ENCODE data around the gene BAIAP2. TPM values are rescaled to one million over a fixed set of nuclear protein-coding genes. Genes with fewer than 3 reads are reported as not detected.

The BAIAP2 gene
- total and polyA plus RNA-seq, 2 of the 13 experiments (the other 11 are each of a cell fraction or from before 2014, with no cell fraction given), result 22.5 to 24.0 TPM

DNA sequence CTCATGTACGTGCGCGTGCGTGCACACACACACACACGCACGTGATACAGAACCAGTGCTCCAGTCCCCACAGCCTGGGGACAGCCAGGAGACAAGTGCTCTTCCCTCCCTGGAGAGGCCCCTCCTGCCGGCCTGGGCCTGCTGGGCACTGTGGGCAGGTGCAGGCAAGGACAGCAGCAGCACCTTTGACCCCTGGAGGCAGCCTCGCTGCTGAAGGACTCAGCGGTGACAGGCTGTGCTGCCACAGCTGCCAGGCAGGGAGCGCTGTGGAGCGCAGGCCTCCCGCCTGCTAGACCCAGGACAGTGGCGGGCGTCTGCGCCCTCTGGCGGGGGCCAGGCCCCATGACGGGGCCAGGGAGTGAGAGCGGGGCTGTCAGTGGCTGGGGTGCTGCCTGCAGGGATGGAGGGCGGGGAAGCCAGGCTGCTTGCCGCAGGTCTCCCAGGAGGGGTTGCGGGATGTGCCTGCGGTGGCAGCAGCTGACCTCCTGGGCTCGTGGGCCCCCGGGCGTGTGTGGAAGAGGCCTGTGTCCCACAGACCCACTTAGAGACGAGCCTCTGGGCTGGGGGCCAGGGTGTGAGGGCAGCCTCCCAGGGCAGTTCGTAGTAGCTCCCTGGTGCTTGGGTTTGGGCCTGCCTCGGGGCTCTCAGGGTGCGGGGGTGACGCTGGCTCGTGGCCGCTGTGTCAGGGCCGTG lies 66.8 kb downstream of the BAIAP2 start (continued):
- 0 out of 2 replicates have a peak, but pooled peaks have one; percentile 51 for TF ChIP-seq ZNF232 (CRISPR knock-in tag; IDR thresholded peaks at IDR 0.05; ENCODE audit: borderline replicate concordance)
- peak; percentile 93 for TF ChIP-seq RELA (CRISPR knock-in tag; IDR thresholded peaks at IDR 0.05)
- TF ChIP-seq, protein P1, sequence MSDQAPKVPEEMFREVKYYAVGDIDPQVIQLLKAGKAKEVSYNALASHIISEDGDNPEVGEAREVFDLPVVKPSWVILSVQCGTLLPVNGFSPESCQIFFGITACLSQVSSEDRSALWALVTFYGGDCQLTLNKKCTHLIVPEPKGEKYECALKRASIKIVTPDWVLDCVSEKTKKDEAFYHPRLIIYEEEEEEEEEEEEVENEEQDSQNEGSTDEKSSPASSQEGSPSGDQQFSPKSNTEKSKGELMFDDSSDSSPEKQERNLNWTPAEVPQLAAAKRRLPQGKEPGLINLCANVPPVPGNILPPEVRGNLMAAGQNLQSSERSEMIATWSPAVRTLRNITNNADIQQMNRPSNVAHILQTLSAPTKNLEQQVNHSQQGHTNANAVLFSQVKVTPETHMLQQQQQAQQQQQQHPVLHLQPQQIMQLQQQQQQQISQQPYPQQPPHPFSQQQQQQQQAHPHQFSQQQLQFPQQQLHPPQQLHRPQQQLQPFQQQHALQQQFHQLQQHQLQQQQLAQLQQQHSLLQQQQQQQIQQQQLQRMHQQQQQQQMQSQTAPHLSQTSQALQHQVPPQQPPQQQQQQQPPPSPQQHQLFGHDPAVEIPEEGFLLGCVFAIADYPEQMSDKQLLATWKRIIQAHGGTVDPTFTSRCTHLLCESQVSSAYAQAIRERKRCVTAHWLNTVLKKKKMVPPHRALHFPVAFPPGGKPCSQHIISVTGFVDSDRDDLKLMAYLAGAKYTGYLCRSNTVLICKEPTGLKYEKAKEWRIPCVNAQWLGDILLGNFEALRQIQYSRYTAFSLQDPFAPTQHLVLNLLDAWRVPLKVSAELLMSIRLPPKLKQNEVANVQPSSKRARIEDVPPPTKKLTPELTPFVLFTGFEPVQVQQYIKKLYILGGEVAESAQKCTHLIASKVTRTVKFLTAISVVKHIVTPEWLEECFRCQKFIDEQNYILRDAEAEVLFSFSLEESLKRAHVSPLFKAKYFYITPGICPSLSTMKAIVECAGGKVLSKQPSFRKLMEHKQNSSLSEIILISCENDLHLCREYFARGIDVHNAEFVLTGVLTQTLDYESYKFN (CRISPR knock-in tag; conservative IDR thresholded peaks at IDR 0.05), result peak; percentile 88
- TF ChIP-seq CBX2 (IDR thresholded peaks at IDR 0.05; ENCODE audit: low read depth, low read length), result no peak
- TF ChIP-seq CBX2 (CRISPR knock-in tag; IDR thresholded peaks at IDR 0.05; ENCODE audit: low read depth), result no peak
- TF ChIP-seq, protein P2, sequence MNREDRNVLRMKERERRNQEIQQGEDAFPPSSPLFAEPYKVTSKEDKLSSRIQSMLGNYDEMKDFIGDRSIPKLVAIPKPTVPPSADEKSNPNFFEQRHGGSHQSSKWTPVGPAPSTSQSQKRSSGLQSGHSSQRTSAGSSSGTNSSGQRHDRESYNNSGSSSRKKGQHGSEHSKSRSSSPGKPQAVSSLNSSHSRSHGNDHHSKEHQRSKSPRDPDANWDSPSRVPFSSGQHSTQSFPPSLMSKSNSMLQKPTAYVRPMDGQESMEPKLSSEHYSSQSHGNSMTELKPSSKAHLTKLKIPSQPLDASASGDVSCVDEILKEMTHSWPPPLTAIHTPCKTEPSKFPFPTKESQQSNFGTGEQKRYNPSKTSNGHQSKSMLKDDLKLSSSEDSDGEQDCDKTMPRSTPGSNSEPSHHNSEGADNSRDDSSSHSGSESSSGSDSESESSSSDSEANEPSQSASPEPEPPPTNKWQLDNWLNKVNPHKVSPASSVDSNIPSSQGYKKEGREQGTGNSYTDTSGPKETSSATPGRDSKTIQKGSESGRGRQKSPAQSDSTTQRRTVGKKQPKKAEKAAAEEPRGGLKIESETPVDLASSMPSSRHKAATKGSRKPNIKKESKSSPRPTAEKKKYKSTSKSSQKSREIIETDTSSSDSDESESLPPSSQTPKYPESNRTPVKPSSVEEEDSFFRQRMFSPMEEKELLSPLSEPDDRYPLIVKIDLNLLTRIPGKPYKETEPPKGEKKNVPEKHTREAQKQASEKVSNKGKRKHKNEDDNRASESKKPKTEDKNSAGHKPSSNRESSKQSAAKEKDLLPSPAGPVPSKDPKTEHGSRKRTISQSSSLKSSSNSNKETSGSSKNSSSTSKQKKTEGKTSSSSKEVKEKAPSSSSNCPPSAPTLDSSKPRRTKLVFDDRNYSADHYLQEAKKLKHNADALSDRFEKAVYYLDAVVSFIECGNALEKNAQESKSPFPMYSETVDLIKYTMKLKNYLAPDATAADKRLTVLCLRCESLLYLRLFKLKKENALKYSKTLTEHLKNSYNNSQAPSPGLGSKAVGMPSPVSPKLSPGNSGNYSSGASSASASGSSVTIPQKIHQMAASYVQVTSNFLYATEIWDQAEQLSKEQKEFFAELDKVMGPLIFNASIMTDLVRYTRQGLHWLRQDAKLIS (CRISPR knock-in tag; IDR thresholded peaks at IDR 0.05), result peak; percentile 87; the same call in 1 of the 2 replicates
- TF ChIP-seq, protein P3, sequence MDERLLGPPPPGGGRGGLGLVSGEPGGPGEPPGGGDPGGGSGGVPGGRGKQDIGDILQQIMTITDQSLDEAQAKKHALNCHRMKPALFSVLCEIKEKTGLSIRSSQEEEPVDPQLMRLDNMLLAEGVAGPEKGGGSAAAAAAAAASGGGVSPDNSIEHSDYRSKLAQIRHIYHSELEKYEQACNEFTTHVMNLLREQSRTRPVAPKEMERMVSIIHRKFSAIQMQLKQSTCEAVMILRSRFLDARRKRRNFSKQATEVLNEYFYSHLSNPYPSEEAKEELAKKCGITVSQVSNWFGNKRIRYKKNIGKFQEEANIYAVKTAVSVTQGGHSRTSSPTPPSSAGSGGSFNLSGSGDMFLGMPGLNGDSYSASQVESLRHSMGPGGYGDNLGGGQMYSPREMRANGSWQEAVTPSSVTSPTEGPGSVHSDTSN (CRISPR knock-in tag; IDR thresholded peaks at IDR 0.05), result peak; percentile 65
- TF ChIP-seq ZNF124 (CRISPR knock-in tag; IDR thresholded peaks at IDR 0.05), result peak; percentile 95; the same call in 1 of the 2 replicates
- TF ChIP-seq SMAD9 (CRISPR knock-in tag; IDR thresholded peaks at IDR 0.05), result 0 out of 2 replicates have a peak, but pooled peaks have one; percentile 73
- TF ChIP-seq ZNF570 (CRISPR knock-in tag; IDR thresholded peaks at IDR 0.05; ENCODE audit: borderline replicate concordance), result no peak
- TF ChIP-seq, protein P4, sequence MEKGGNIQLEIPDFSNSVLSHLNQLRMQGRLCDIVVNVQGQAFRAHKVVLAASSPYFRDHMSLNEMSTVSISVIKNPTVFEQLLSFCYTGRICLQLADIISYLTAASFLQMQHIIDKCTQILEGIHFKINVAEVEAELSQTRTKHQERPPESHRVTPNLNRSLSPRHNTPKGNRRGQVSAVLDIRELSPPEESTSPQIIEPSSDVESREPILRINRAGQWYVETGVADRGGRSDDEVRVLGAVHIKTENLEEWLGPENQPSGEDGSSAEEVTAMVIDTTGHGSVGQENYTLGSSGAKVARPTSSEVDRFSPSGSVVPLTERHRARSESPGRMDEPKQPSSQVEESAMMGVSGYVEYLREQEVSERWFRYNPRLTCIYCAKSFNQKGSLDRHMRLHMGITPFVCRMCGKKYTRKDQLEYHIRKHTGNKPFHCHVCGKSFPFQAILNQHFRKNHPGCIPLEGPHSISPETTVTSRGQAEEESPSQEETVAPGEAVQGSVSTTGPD (CRISPR knock-in tag; IDR thresholded peaks at IDR 0.05), result peak; percentile 93
- peak; percentile 97 for TF ChIP-seq ZSCAN9 (CRISPR knock-in tag; IDR thresholded peaks at IDR 0.05; ENCODE audit: borderline replicate concordance)
